Esophagus squamous epithelium (tissue), 5 donors: Measurements from ENCODE around the gene ANTXR2. TPM values are rescaled to one million over a fixed set of nuclear protein-coding genes. Genes with fewer than 3 reads are reported as not detected.
"Not testable (repeated sequence)": the region's sequence is repeated elsewhere in the genome, so short reads cannot be mapped to it uniquely, and the experiment has no call there.

Source experiments
- DNase-seq: peaks from one replicate; lab custom pipeline; 2025; lab: John Stamatoyannopoulos, UW
- H3K27ac ChIP-seq, 4 donors: fragments of 200-600 bp; sonication (generic); one replicate each; pipeline ENCODE4 v1.5.1; 2016 to 2019; ENCODE audit warnings: mild to moderate bottlenecking in 1 of 4
- H3K27me3 ChIP-seq, 4 donors: fragments of 200-600 bp; sonication (generic); 1 replicate in 3 of 4; 2 replicates in 1 of 4; pipeline versions ENCODE4 v1.5.1 to v1.6.0; 2017 to 2021; ENCODE audit warnings: antibody characterized with exemption in 1 of 4
- H3K36me3 ChIP-seq, 3 donors: fragments of 200-600 bp; sonication (generic); one replicate each; pipeline ENCODE4 v1.5.1; 2016 to 2019
- H3K4me1 ChIP-seq, 3 donors: fragments of 200-600 bp; sonication (generic); one replicate each; pipeline ENCODE4 v1.5.1; 2017 to 2019
- H3K4me3 ChIP-seq, 4 donors: fragments of 200-600 bp; sonication (generic); 1 replicate in 3 of 4; 2 replicates in 1 of 4; pipeline ENCODE4 v1.5.1; 2016 to 2019; ENCODE audit warnings: mild to moderate bottlenecking in 2 of 4, moderate library complexity in 1 of 4
- H3K9me3 ChIP-seq, 3 donors: fragments of 200-600 bp; sonication (generic); one replicate each; pipeline ENCODE4 v1.5.1; 2016 to 2019
- CTCF ChIP-seq, 6 experiments: fragments of 450-650 bp in 4 of 6; fragments of 200-600 bp in 2 of 6; sonication (generic) in 2 of 6; IDR thresholded peaks; one replicate each; pipeline ENCODE4 v1.5.1; 2016 to 2019; ENCODE audit warnings: antibody characterized with exemption in 6 of 6, mild to moderate bottlenecking in 4 of 6, moderate library complexity in 4 of 6
- POLR2A ChIP-seq, 4 donors: fragments of 450-650 bp; IDR thresholded peaks; one replicate each; pipeline ENCODE4 v1.6.1; 2017; ENCODE audit warnings: antibody characterized with exemption in 4 of 4, mild to moderate bottlenecking in 4 of 4, moderate library complexity in 3 of 4
- WGBS, 2 donors: methylation state at CpG; one replicate each; pipeline ENCODE4 v1.1.5; 2018; 5-methylcytosine and 5-hydroxymethylcytosine counted together
- intact Hi-C: fragments of 100-400 bp; cut with DNase I; formaldehyde crosslinking; loops from one replicate; pipeline ENCODE4 v1.15.0; 2022
- total RNA-seq, 4 donors: library from RNA; depleted of rRNA; stranded (reverse); fragments of >200 nt; gene quantifications; one replicate each; pipeline ENCODE4 v1.1.0, GENCODE V29; 2016
- donor health status: DM: yes; HTN: yes; CAD: no.

The ANTXR2 gene
- total RNA-seq, 4 donors from 2014 or later, result 1.6 to 60.3 (median 21.5) TPM

GRCh38 chr4:80007745-80008149 lies 65.3 kb downstream of the ANTXR2 start:
- intact Hi-C loops, result no loop called here

GRCh38 chr4:80006935-80007744 lies 65.9 kb downstream of the ANTXR2 start:
- WGBS, 2 donors, result 34 to 43% methylated on average over 5 of the region's 5 CpGs
- no peaks in the 10 kb centered on the region for H3K27me3 ChIP-seq
- H3K27ac ChIP-seq, result peak overlapping the region in 2 of 4 donors; percentile 1 to 7
- TF ChIP-seq POLR2A (IDR thresholded peaks at IDR 0.05), result no peak
- no peak for TF ChIP-seq CTCF (IDR thresholded peaks at IDR 0.05)
- H3K9me3 ChIP-seq, result peaks cover 0 to 6% (median 0%) of the 10 kb centered on the region in 3 donors
- no peak for DNase-seq
- H3K4me1 ChIP-seq, result peaks cover 0 to 21% (median 4%) of the 10 kb centered on the region in 3 donors
- H3K4me3 ChIP-seq, result no peak overlapping the region
- H3K36me3 ChIP-seq, result peaks cover 0 to 14% (median 0%) of the 10 kb centered on the region in 3 donors
- intact Hi-C loops, result no loop called here

More at GRCh38 chr4:80007745-80008149, 65.3 kb downstream of the ANTXR2 start:
- Histone ChIP-seq H3K4me1 (peaks cover 0 to 26% (median 4%) of the 10 kb centered on the region in 3 donors), H3K27me3 (no peaks in the 10 kb centered on the region), H3K4me3 (no peak overlapping the region), H3K36me3 (peaks cover 0 to 14% (median 0%) of the 10 kb centered on the region in 3 donors), H3K27ac (peak overlapping the region in 1 of 4 donors; percentile 1), H3K9me3 (peaks cover 0 to 6% (median 0%) of the 10 kb centered on the region in 3 donors)
- no peak for DNase-seq
- no peak for TF ChIP-seq POLR2A (IDR thresholded peaks at IDR 0.05)
- TF ChIP-seq CTCF (IDR thresholded peaks at IDR 0.05), result no peak
- WGBS, 2 donors, result 77 to 80% methylated on average over 3 of the region's 3 CpGs

GRCh38 chr4:80005863-80006262 lies 67.2 kb downstream of the ANTXR2 start:
- Histone ChIP-seq H3K27me3 (no peaks in the 10 kb centered on the region), H3K4me1 (peaks cover 0 to 21% (median 4%) of the 10 kb centered on the region in 3 donors), H3K4me3 (no peak overlapping the region), H3K27ac (no peak overlapping the region), H3K36me3 (peaks cover 0 to 14% (median 0%) of the 10 kb centered on the region in 3 donors), H3K9me3 (peaks cover 0 to 6% (median 0%) of the 10 kb centered on the region in 3 donors)
- TF ChIP-seq POLR2A (IDR thresholded peaks at IDR 0.05) (no peak), CTCF (IDR thresholded peaks at IDR 0.05) (no peak)
- DNase-seq, result no peak
- WGBS, 2 donors, result 31 to 41% methylated on average over 3 of the region's 3 CpGs
- intact Hi-C loops, result no loop called here

GRCh38 chr4:80004319-80004718 lies 68.7 kb downstream of the ANTXR2 start:
- Histone ChIP-seq H3K4me3 (no peak overlapping the region), H3K4me1 (peaks cover 0 to 21% (median 4%) of the 10 kb centered on the region in 3 donors), H3K27ac (no peak overlapping the region), H3K9me3 (peaks cover 0 to 6% (median 0%) of the 10 kb centered on the region in 3 donors), H3K36me3 (peaks cover 0 to 14% (median 0%) of the 10 kb centered on the region in 3 donors), H3K27me3 (no peaks in the 10 kb centered on the region)
- intact Hi-C loops, result no loop called here
- TF ChIP-seq CTCF (IDR thresholded peaks at IDR 0.05) (no peak), POLR2A (IDR thresholded peaks at IDR 0.05) (no peak)
- no peak for DNase-seq

GRCh38 chr4:80002559-80002958 lies 70.5 kb downstream of the ANTXR2 start:
- intact Hi-C loops, H3K27ac ChIP-seq, H3K36me3 ChIP-seq, H3K9me3 ChIP-seq, H3K27me3 ChIP-seq, DNase-seq, H3K4me3 ChIP-seq: not testable (repeated sequence)
- peaks cover 0 to 20% (median 4%) of the 10 kb centered on the region in 3 donors for H3K4me1 ChIP-seq
- no CpG with 5 or more reads among the region's 1 CpG for WGBS, 2 donors

GRCh38 chr4:79999048-79999447 lies 74.0 kb downstream of the ANTXR2 start:
- H3K4me1 ChIP-seq, intact Hi-C loops: not testable (repeated sequence)

More at GRCh38 chr4:79999048-79999447, 74.0 kb downstream of the ANTXR2 start:
- not testable (repeated sequence) for H3K27ac ChIP-seq, H3K27me3 ChIP-seq, H3K4me3 ChIP-seq, H3K9me3 ChIP-seq, DNase-seq, H3K36me3 ChIP-seq
- 75 to 83% methylated on average over 3 of the region's 3 CpGs for WGBS, 2 donors
